Ascending aorta (tissue), 2 donors: Measurements from ENCODE around the gene B3GNT2. TPM values are rescaled to one million over a fixed set of nuclear protein-coding genes. Genes with fewer than 3 reads are reported as not detected.
A peak's percentile ranks its signal among the peaks of the same experiment; 100 is the strongest.
"Not testable (repeated sequence)": the region's sequence is repeated elsewhere in the genome, so short reads cannot be mapped to it uniquely, and the experiment has no call there.

Experiments used
- DNase-seq, 2 donors: peaks; one replicate each; pipeline ENCODE4 v3.0.0-alpha.2; 2019; ENCODE audit warnings: low spot score in 2 of 2
- H3K27ac ChIP-seq, 2 donors: fragments of 200-600 bp; sonication (generic); one replicate each; pipeline ENCODE4 v1.5.1; 2016 to 2017; ENCODE audit warnings: mild to moderate bottlenecking in 1 of 2
- H3K27me3 ChIP-seq: fragments of 200-600 bp; sonication (generic); one replicate; pipeline ENCODE4 v1.5.1; 2017
- H3K36me3 ChIP-seq, 2 donors: fragments of 200-600 bp; sonication (generic); one replicate each; pipeline ENCODE4 v1.5.1; 2016
- H3K4me1 ChIP-seq, 2 donors: fragments of 200-600 bp; sonication (generic); one replicate each; pipeline ENCODE4 v1.5.1; 2016 to 2017; ENCODE audit warnings: mild to moderate bottlenecking in 1 of 2
- H3K4me3 ChIP-seq, 2 donors: fragments of 200-600 bp; sonication (generic); one replicate each; pipeline ENCODE4 v1.5.1; 2016 to 2017; ENCODE audit warnings: mild to moderate bottlenecking in 1 of 2
- H3K9me3 ChIP-seq, 2 donors: fragments of 200-600 bp; sonication (generic); one replicate each; pipeline ENCODE4 v1.5.1; 2016
- intact Hi-C: fragments of 100-400 bp; cut with DNase I; formaldehyde crosslinking; loops from one replicate; pipeline ENCODE4 v1.15.1; 2023
- total RNA-seq: library from RNA; depleted of rRNA; stranded (reverse); fragments of >200 nt; gene quantifications from one replicate; pipeline ENCODE4 v1.1.0, GENCODE V29; 2016
- TF ChIP-seq, protein P1 (sequence below), 3 experiments: fragments of 200-600 bp in 2 of 3; fragments of 450-650 bp in 1 of 3; sonication (generic) in 2 of 3; IDR thresholded peaks; one replicate each; pipeline ENCODE4 v1.5.1; 2016 to 2019; ENCODE audit warnings: antibody characterized with exemption in 3 of 3, mild to moderate bottlenecking in 1 of 3, moderate library complexity in 1 of 3

The B3GNT2 gene, protein sequence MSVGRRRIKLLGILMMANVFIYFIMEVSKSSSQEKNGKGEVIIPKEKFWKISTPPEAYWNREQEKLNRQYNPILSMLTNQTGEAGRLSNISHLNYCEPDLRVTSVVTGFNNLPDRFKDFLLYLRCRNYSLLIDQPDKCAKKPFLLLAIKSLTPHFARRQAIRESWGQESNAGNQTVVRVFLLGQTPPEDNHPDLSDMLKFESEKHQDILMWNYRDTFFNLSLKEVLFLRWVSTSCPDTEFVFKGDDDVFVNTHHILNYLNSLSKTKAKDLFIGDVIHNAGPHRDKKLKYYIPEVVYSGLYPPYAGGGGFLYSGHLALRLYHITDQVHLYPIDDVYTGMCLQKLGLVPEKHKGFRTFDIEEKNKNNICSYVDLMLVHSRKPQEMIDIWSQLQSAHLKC
- total RNA-seq, result 15.2 TPM

- Histone ChIP-seq H3K27me3 (no peaks in the 10 kb centered on the region), H3K36me3 (no peaks in the 10 kb centered on the region), H3K4me3 (peak within 1 kb of the TSS; percentile 90 to 97), H3K9me3 (no peaks in the 10 kb centered on the region), H3K4me1 (peaks cover 0 to 21% of the 10 kb centered on the region in 2 donors), H3K27ac (peak within 1 kb of the TSS; percentile 90 to 91)
- intact Hi-C loops, result loop anchor here (2.0 to 10.0 kb wide), 9 partner anchors 17 to 1021 kb away; partner anchors contain the start of genes EHBP1 and XPO1
- TF ChIP-seq, protein P1, sequence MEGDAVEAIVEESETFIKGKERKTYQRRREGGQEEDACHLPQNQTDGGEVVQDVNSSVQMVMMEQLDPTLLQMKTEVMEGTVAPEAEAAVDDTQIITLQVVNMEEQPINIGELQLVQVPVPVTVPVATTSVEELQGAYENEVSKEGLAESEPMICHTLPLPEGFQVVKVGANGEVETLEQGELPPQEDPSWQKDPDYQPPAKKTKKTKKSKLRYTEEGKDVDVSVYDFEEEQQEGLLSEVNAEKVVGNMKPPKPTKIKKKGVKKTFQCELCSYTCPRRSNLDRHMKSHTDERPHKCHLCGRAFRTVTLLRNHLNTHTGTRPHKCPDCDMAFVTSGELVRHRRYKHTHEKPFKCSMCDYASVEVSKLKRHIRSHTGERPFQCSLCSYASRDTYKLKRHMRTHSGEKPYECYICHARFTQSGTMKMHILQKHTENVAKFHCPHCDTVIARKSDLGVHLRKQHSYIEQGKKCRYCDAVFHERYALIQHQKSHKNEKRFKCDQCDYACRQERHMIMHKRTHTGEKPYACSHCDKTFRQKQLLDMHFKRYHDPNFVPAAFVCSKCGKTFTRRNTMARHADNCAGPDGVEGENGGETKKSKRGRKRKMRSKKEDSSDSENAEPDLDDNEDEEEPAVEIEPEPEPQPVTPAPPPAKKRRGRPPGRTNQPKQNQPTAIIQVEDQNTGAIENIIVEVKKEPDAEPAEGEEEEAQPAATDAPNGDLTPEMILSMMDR (IDR thresholded peaks at IDR 0.05), result no peak
- DNase-seq, result peak in 1 of 2 donors; percentile 88
Measured at GRCh38 chr2:62195421-62196277, at the start of gene B3GNT2. Gene B3GNT2, plus strand, starts transcription at chr2:62196115. Its CDS starts 26,106 bp downstream, at chr2:62222221.

GRCh38 chr2:62146790-62147189 lies 49.1 kb upstream of the B3GNT2 start:
- H3K27ac ChIP-seq, H3K4me3 ChIP-seq, intact Hi-C loops, H3K9me3 ChIP-seq, DNase-seq, H3K27me3 ChIP-seq, H3K36me3 ChIP-seq, H3K4me1 ChIP-seq: not testable (repeated sequence)

DNA sequence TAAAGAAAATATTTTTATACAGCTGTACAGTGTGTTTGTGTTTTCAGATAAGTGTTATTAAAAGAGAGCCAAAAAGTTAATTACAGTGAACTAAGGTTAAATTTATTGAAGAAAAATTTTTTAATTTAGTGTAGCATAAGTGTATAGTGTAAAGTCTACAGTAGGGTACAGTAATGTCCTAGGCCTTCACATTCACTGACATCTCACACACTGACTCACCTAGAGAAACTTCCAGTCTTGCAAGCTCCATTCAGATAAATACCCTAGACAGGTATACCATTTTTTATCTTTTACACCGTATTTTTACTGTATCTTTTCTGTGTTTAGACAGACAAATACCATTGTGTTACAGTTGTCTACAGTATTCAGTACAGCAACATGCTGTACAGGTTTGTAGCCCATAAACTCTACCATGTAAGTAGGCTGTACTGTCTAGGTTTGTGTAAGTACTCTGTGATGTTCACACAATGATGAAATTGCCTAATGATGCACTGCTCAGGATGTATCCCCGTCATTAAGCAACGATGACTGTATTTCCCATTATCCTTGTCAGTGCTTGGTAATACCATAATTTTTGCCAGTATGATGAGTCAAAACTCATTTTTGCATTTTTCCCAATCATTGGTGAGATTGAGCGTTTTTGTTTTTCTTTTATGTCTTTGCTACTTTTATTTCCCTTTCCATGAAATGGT lies 48.2 kb upstream of the B3GNT2 start:
- H3K36me3 ChIP-seq, result no peaks in the 10 kb centered on the region
- no peaks in the 10 kb centered on the region for H3K27me3 ChIP-seq
- DNase-seq, result no peak
- H3K9me3 ChIP-seq, result no peaks in the 10 kb centered on the region
- H3K4me3 ChIP-seq, result no peak overlapping the region
- intact Hi-C loops, result no loop called here
- no peaks in the 10 kb centered on the region for H3K4me1 ChIP-seq
- TF ChIP-seq, protein P1 (IDR thresholded peaks at IDR 0.05), result no peak
- no peak overlapping the region for H3K27ac ChIP-seq

- H3K27me3 ChIP-seq, result no peaks in the 10 kb centered on the region
- no peak for DNase-seq
- TF ChIP-seq, protein P1 (IDR thresholded peaks at IDR 0.05), result no peak
- H3K4me3 ChIP-seq, result no peak overlapping the region
- H3K27ac ChIP-seq, result no peak overlapping the region
- H3K9me3 ChIP-seq, result no peaks in the 10 kb centered on the region
- intact Hi-C loops, result no loop called here
- H3K4me1 ChIP-seq, result no peaks in the 10 kb centered on the region
- H3K36me3 ChIP-seq, result no peaks in the 10 kb centered on the region
Measured at GRCh38 chr2:62149708-62150107, 46.2 kb upstream of the B3GNT2 start.

- Histone ChIP-seq H3K27me3 (no peaks in the 10 kb centered on the region), H3K27ac (no peak overlapping the region), H3K4me1 (no peaks in the 10 kb centered on the region), H3K36me3 (no peaks in the 10 kb centered on the region), H3K4me3 (no peak overlapping the region), H3K9me3 (peaks cover 0 to 3% of the 10 kb centered on the region in 2 donors)
- intact Hi-C loops, result no loop called here
- DNase-seq, result no peak
- TF ChIP-seq, protein P1 (IDR thresholded peaks at IDR 0.05), result no peak
Measured at GRCh38 chr2:62150597-62151305, 45.2 kb upstream of the B3GNT2 start.
